DMS114 treated with DMSO at 0.1 percent for 48 hours (cell line): ENCODE results near the gene C2CD2L.
"Not testable (repeated sequence)": the region's sequence is repeated elsewhere in the genome, so short reads cannot be mapped to it uniquely, and the experiment has no call there.

Experiments used
- DNase-seq: peaks from one replicate; lab custom pipeline; 2025; ENCODE audit not compliant: unreplicated experiment; lab: John Stamatoyannopoulos, UW

C2CD2L gene

GRCh38 chr11:119149018-119149785 is 42.1 kb downstream of the C2CD2L start, which contains the start of gene ABCG4:
ABCG4 (plus strand) TSS chr11:119149052; CDS start chr11:119149966, 914 bp downstream.
- DNase-seq, result no peak

- DNase-seq, result no peak
Observed at GRCh38 chr11:119149786-119150275, 42.7 kb downstream of the C2CD2L start.

GRCh38 chr11:119152043-119152442 is 44.9 kb downstream of the C2CD2L start:
- no peak for DNase-seq

- no peak for DNase-seq
Observed at GRCh38 chr11:119152604-119153003, 45.5 kb downstream of the C2CD2L start.

- no peak for DNase-seq
Observed at GRCh38 chr11:119153049-119153818, 46.1 kb downstream of the C2CD2L start.

- DNase-seq, result no peak
Observed at GRCh38 chr11:119154178-119154577, 47.0 kb downstream of the C2CD2L start.

- no peak for DNase-seq
Observed at GRCh38 chr11:119155733-119156492, 48.8 kb downstream of the C2CD2L start.

- no peak for DNase-seq
Observed at GRCh38 chr11:119156496-119156895, 49.4 kb downstream of the C2CD2L start.

- DNase-seq, result no peak
Observed at GRCh38 chr11:119157063-119157462, 49.9 kb downstream of the C2CD2L start.

- no peak for DNase-seq
Observed at GRCh38 chr11:119158467-119158866, 51.3 kb downstream of the C2CD2L start.

- no peak for DNase-seq
Observed at GRCh38 chr11:119160151-119160550, 53.0 kb downstream of the C2CD2L start.

GRCh38 chr11:119161871-119162270 is 54.7 kb downstream of the C2CD2L start:
- DNase-seq, result no peak

- DNase-seq, result no peak
Observed at GRCh38 chr11:119166368-119167076, 59.4 kb downstream of the C2CD2L start.

- DNase-seq, result not testable (repeated sequence)
Observed at GRCh38 chr11:119167077-119167458, 59.9 kb downstream of the C2CD2L start.

GRCh38 chr11:119167933-119168332 is 60.8 kb downstream of the C2CD2L start:
- DNase-seq, result no peak
